Right lobe of liver (tissue), 6 donors: ENCODE results near the gene KNL1. TPM values are rescaled to one million over a fixed set of nuclear protein-coding genes. Genes with fewer than 3 reads are reported as not detected.

Experiments used
- ATAC-seq, 4 donors: fragments of 200-7000 bp; cut with Tn5 transposase; one replicate each; pipeline ENCODE4 v1.9.1; 2020; ENCODE audit warnings: mild to moderate bottlenecking in 4 of 4, moderate library complexity in 4 of 4
- DNase-seq, 3 donors: peaks; one replicate each; pipeline ENCODE4 v3.0.0-alpha.2; 2020
- H3K27ac ChIP-seq, 3 donors: fragments of 200-600 bp; one replicate each; pipeline ENCODE4 v1.8.0; 2022
- H3K27me3 ChIP-seq, 2 donors: fragments of 200-600 bp; one replicate each; pipeline ENCODE4 v1.8.0; 2022
- H3K36me3 ChIP-seq, 4 donors: fragments of 200-600 bp; sonication (generic) in 1 of 4; one replicate each; pipeline versions ENCODE4 v1.5.1 to v1.8.0; 2017 to 2022; ENCODE audit warnings: control low read depth in 1 of 4
- H3K4me1 ChIP-seq, 4 donors: fragments of 200-600 bp; sonication (generic) in 1 of 4; one replicate each; pipeline versions ENCODE4 v1.5.1 to v1.8.0; 2017 to 2022; ENCODE audit warnings: control low read depth in 1 of 4
- H3K4me3 ChIP-seq, 3 donors: fragments of 200-600 bp; one replicate each; pipeline ENCODE4 v1.8.0; 2022
- H3K9me3 ChIP-seq, 4 donors: fragments of 200-600 bp; sonication (generic) in 1 of 4; one replicate each; pipeline versions ENCODE4 v1.5.1 to v1.8.0; 2017 to 2022; ENCODE audit warnings: control low read depth in 1 of 4
- POLR2A ChIP-seq: fragments of 450-650 bp; IDR thresholded peaks from one replicate; pipeline ENCODE4 v1.6.1; 2017; ENCODE audit warnings: antibody characterized with exemption, mild to moderate bottlenecking
- WGBS: methylation state at CpG from one replicate; pipeline ENCODE4 v1.1.6; 2018; ENCODE audit warnings: low coverage, low lambda C conversion rate; ENCODE audit not compliant: insufficient coverage; ENCODE audit errors: missing lambda C conversion rate; 5-methylcytosine and 5-hydroxymethylcytosine counted together
- intact Hi-C, 2 donors: fragments of 100-400 bp; cut with DNase I; formaldehyde crosslinking; loops; one replicate each; pipeline versions ENCODE4 v1.11.2 to v1.14.1; 2022
- total RNA-seq, 6 experiments: library from RNA; depleted of rRNA in 2 of 6; stranded (reverse); fragments of >200 nt in 2 of 6; fragmentation: NEBNext Ultra II Directional in 3 of 6; extraction: Animal tissue kit (Norgen Biotek cat#: 25700) in 3 of 6; gene quantifications; one replicate each; pipeline versions ENCODE4 v1.1.0 to v1.2.4, GENCODE V29; 2016 to 2023
- TF ChIP-seq, protein P1 (sequence below), 4 donors: fragments of 200-600 bp in 3 of 4; fragments of 450-650 bp in 1 of 4; IDR thresholded peaks; one replicate each; pipeline versions ENCODE4 v1.5.1 to v1.8.0; 2016 to 2022; ENCODE audit warnings: antibody characterized with exemption in 4 of 4, mild to moderate bottlenecking in 2 of 4
- donor health status: DM: no; HTN: yes; CAD: no.
- donor health status: DM: no; HTN: no; CAD: no.
- donor health status: DM: no; HTN: no; CAD: no.
- donor health status: DM: no; HTN: yes; CAD: no.
- donor health status: DM: no; HTN: yes; CAD: no.

The KNL1 gene
- total RNA-seq, 6 experiments from 2014 or later: 1.6 to 9.6 (median 3.6) TPM

DNA sequence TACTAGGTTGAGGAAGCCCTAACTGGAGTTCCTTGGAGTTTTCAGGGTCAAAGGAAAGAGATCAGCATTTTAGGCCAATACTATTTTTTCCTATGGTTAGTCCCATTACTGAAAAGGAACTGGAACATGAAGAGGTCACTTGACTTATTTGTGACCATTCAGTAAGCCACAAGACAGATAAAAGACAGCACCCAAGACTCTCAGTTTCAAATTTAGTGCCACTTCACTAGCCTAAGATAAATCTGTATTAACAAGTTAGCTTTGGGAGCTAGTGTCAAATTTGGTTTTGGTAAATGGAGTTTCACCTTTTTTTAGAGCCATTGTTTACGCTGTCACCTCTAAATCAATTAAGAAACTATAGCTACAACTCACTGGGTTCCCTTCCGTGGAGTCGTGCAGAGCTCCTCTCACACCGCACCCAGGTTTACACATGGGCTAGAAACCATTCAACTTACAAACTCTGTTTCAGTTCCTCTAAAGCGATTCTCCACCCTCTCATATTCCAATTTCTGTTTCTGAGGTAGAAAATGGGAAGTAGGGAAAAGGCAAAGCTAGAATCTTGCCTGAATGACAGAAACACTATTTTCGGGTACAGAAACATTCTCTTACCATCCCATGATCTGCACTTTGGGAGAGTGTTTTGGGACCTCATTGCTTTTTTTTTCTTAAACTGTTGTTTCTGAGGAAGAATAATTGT, 43.6 kb upstream of the KNL1 start:
- Histone ChIP-seq H3K9me3 (no peaks in the 10 kb centered on the region), H3K36me3 (peaks cover 0 to 13% (median 1%) of the 10 kb centered on the region in 4 donors), H3K27ac (peak overlapping the region in 1 of 3 donors; percentile 18), H3K4me3 (no peak overlapping the region), H3K4me1 (peaks cover 0 to 12% (median 2%) of the 10 kb centered on the region in 4 donors), H3K27me3 (no peaks in the 10 kb centered on the region)
- ATAC-seq (peak in 2 of 4 donors; percentile 6 to 27), DNase-seq (no peak)
- no peak for TF ChIP-seq POLR2A
- TF ChIP-seq, protein P1, sequence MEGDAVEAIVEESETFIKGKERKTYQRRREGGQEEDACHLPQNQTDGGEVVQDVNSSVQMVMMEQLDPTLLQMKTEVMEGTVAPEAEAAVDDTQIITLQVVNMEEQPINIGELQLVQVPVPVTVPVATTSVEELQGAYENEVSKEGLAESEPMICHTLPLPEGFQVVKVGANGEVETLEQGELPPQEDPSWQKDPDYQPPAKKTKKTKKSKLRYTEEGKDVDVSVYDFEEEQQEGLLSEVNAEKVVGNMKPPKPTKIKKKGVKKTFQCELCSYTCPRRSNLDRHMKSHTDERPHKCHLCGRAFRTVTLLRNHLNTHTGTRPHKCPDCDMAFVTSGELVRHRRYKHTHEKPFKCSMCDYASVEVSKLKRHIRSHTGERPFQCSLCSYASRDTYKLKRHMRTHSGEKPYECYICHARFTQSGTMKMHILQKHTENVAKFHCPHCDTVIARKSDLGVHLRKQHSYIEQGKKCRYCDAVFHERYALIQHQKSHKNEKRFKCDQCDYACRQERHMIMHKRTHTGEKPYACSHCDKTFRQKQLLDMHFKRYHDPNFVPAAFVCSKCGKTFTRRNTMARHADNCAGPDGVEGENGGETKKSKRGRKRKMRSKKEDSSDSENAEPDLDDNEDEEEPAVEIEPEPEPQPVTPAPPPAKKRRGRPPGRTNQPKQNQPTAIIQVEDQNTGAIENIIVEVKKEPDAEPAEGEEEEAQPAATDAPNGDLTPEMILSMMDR (IDR thresholded peaks at IDR 0.05): no peak
- intact Hi-C loops: no loop called here
- 74% methylated on average over 6 of the region's 6 CpGs for WGBS

DNA sequence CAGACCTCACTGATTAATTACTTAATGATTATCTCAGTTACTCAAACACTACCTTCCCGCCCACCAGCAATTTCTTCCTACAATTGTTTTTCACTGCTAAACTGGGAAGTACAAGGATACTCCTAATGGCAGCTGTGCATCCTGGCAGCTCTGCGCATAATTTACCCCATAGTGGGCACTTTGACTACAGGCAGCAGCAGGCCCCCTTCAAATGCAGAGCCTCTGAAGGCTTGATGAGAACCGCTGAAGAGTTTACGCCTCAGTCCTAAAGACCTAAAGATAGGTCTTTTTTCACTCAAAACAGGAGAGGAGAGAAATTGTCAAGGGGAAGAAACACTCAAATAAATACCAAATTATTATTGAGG, 39.9 kb upstream of the KNL1 start:
- peaks cover 0 to 31% (median 10%) of the 10 kb centered on the region in 4 donors for H3K36me3 ChIP-seq
- WGBS: 74% methylated on average over 4 of the region's 4 CpGs

DNA sequence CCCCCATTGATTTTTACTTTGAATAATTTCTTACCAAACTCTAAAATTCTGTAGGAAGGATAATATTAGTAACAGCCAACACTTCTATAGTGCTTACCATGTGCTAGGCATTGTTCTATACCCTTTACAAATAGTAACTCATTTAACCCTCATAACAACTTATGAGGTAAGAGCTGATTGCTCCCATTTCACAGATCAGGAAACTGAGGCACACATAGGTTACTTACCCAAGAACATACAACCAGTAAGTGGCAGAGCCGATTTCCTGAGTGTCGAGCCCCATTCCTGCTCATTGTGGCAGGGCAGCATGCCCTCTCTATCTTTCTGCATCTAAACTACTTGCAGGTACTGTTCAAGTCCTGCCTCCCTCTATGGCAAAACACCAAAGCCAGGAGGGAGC, 38.2 kb upstream of the KNL1 start:
- intact Hi-C loops: no loop called here
- 83% methylated on average over 2 of the region's 2 CpGs for WGBS
- H3K27ac ChIP-seq: no peak overlapping the region
- no peaks in the 10 kb centered on the region for H3K27me3 ChIP-seq
- peaks cover 0 to 31% (median 10%) of the 10 kb centered on the region in 4 donors for H3K36me3 ChIP-seq
- DNase-seq (no peak), ATAC-seq (no peak)
- H3K4me1 ChIP-seq: no peaks in the 10 kb centered on the region
- TF ChIP-seq POLR2A: no peak
- TF ChIP-seq, protein P1 (IDR thresholded peaks at IDR 0.05): no peak
- no peaks in the 10 kb centered on the region for H3K9me3 ChIP-seq
- H3K4me3 ChIP-seq: no peak overlapping the region

More for the DNA sequence above, 39.9 kb upstream of the KNL1 start:
- DNase-seq (no peak), ATAC-seq (no peak)
- TF ChIP-seq, protein P1 (IDR thresholded peaks at IDR 0.05): no peak
- TF ChIP-seq POLR2A: no peak
- Histone ChIP-seq H3K4me3 (no peak overlapping the region), H3K27ac (no peak overlapping the region), H3K4me1 (peaks cover 0 to 12% (median 2%) of the 10 kb centered on the region in 4 donors), H3K9me3 (no peaks in the 10 kb centered on the region), H3K27me3 (no peaks in the 10 kb centered on the region)
- intact Hi-C loops: no loop called here

DNA sequence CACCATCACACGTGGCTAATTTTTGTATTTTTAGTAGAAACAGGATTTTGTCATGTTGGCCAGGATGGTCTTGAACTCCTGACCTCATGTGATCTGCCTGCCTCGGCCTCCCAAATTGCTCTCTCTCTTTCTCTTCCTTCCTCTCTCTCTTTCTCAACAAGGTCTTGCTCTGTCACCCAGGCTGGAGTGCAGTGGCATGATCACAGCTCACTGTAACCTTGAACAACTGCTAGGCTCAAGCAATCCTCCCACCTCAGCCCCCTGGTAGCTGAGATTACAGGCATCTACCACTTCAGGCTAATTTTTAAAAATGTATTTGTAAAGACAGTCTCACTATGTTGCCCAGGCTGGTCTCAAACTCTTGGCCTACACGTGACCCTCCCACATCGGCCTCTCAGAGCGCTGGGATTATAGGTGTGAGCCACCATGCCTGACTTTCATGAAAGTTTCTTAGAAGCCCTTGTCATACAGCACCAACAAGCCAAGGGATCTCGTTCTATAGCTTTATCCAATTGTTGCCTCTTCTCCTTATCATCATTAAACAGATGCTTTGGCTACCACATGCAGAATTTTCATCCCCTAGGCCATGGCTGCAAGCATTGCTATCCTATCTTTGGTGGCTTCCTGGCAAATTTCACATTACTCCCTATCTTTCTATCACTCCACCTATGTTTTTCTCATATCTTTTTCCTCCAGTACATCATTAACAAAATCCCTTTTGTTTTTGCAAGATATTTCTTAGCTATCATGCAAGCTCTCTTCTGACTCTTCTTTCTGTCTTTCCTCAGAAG, 34.9 kb upstream of the KNL1 start:
- ATAC-seq: no peak
- no peak for DNase-seq
- Histone ChIP-seq H3K27me3 (no peaks in the 10 kb centered on the region), H3K27ac (no peak overlapping the region), H3K36me3 (peaks cover 0 to 24% (median 14%) of the 10 kb centered on the region in 4 donors), H3K9me3 (no peaks in the 10 kb centered on the region), H3K4me3 (no peak overlapping the region), H3K4me1 (peaks cover 0 to 9% (median 2%) of the 10 kb centered on the region in 4 donors)
- TF ChIP-seq POLR2A: no peak
- TF ChIP-seq, protein P1 (IDR thresholded peaks at IDR 0.05): no peak
- intact Hi-C loops: no loop called here
- 76% methylated on average over 6 of the region's 6 CpGs for WGBS
